Measurements from ENCODE around the gene MCMBP.
"Not testable (repeated sequence)": the region's sequence is repeated elsewhere in the genome, so short reads cannot be mapped to it uniquely, and the experiment has no call there.

Gene MCMBP

GRCh38 chr10:119872860-119873681 is 428 bp upstream of the MCMBP start:
- DNase-seq = peak; percentile 84

DNA sequence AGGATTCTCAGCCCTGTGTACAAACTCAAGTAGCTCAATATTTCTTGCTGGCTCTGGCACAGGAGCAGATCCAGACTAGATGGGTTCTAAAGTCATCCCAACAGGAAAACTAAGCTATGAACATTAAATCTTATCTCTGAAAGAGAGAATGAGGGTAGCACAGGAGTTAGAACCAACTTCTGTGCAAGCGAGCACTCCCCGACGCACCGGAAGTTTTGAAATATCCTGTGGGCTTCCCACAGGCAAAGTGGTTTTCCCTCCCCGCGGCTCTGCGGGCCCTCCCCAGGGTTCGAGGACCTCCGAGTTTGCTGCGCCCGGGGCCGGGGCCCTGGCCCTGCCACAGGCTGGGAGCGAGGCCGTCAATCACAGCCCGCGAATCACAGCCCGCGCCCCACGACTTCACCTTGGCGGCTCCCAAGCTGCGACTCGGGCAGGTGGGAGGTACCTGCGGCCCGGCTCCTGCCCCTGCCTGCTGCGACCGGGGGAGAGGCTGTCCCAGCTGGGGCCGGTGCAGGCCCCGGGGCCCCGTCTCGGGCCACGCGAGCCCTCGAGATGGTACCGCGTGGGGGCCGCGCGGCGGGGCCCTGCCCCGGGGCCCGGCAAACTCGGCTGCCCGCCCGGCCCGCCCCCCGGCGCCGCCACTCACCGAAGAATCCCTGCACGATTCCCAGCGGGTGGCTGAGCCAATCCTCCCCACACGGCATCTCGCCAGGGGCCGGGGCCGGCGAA is 598 bp downstream of the MCMBP start:
- DNase-seq = no peak

- DNase-seq = not testable (repeated sequence)
Observed at GRCh38 chr10:119869398-119869797, 3.2 kb downstream of the MCMBP start.

GRCh38 chr10:119867317-119867716 is 5.3 kb downstream of the MCMBP start:
- DNase-seq = no peak

DNA sequence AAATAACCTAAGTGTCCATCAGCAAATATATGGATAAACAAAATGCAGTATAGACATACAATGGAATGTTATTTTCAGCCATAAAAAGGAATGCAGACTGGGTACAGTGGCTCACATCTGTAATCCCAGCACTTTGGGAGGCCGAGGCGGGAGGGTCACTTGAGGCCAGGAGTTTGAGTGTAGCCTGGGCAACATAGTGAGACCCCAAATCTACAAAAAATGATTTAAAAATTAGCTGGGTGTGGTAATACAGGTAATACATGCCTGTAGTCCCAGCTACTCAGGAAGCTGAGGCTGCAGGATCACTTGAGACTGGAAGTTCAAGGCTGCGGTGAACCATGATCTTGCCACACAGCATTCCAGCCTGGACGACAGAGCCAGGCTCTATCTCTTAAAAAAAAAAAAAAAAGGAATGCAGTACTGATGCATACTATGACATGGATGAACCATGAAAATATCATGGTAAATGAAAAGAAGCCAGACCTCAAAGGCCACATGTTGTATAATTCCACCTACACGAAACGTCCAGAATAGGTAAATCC is 6.9 kb downstream of the MCMBP start:
- no peak for DNase-seq

DNA sequence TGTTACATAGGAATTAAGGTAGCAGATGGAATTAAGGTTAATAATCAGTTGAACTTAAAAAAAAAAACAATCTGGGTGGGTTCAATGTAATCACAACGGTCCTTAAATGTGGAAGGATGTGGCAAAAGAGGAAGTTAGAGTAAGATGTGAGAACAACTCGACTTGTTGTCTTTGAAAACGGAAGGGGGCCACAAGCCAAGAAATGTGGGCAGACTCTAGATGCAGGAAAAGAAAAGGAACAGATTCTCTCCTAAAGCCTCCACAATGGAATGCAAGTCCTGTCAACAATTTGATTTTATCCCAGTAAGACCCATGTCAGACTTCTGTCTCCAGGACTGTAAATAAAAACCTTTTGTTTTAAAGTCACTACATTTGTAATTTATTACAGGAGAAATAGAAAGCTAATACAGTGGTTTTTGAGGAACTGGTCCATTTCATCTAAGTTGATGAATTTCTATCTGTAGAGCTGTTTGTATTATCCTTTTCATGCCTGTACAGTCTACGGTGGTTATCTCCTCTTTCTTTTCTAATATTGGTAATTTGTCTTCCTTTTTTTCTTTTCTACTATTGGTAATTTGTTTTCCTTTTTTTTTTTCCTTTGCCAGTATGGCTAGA is 8.6 kb downstream of the MCMBP start:
- DNase-seq = no peak

- DNase-seq = no peak
Observed at GRCh38 chr10:119862524-119862923, 10.1 kb downstream of the MCMBP start.

- DNase-seq = no peak
Observed at GRCh38 chr10:119860866-119861607, 11.6 kb downstream of the MCMBP start.

DNA sequence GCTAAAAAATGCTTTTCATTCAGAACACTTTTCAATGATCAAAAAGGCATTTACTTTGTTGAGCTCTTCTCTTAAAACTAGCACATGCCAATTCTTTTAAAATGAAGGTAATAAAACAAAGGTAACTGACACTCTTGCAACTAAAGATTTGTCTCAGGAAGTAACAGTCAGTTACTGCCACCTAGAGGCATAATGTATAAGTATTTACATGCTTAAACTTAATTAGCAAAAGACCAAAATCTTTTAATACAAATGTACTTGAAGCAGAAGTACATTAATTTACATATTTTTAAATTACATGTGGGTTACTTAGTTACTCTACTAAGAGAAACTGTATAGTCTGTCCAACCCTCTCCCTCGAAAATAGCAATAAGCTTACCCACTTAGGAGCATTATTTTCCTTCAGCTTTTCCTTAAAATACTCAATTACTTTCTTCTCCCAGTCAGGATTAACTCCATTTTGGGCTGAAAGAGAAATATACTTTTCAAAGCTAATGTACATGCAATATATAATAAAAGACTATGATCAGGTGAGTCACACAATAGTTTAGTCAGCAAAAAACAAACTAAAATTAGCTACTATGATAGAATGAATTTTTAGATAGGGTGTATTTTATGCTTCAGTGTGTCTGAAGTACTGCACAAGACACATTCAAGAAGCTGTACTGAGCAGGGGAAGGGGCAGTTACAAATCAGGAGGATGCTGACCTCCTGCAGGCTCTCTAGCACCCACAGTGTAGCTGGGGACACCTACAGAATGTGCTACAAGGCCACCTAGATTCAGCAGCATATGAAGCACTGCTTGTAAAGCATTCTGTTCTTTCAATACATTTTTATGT is 13.0 kb downstream of the MCMBP start:
- peak; percentile 45 for DNase-seq

GRCh38 chr10:119858063-119858462 is 14.6 kb downstream of the MCMBP start:
- DNase-seq = no peak

DNA sequence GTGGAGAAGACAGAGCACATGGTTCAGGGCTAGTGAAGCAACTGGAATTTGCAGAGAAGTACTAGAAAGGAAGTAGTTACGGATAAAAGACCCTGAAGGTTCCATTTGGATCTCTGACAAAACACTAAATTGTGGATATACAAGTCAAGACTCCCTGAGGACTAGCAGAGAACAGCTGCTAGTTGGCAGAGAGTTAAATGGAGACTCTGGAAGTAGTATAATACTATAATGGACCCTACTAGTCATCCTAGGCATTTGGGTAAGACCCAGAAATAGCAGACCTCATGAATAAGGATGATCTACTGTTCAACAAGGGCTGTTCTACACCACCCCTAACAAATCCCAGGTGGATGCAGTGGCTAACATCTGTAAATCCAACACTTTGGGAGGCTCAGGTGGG is 19.1 kb downstream of the MCMBP start:
- DNase-seq = peak; percentile 31

DNA sequence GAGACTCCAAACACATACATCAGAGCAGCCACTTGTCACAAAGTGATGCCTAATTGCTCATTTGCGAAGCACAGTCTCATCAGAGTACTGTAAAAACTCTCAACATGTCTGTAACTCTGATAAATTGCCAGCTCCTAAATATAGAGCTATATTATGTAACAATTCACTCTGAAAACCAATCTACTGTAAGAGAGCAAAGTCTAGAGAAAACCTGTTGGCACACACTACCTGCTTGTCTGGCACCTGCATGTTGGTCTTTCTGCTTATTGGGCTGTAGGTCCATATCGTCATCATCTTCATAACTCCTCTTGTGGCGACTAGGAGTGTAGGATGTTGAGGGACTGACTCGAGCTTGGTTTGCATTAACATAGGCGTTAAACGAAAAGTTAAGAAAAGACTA is 19.8 kb downstream of the MCMBP start:
- no peak for DNase-seq

GRCh38 chr10:119852277-119852676 is 20.4 kb downstream of the MCMBP start:
- no peak for DNase-seq

- DNase-seq = peak; percentile 41
Observed at GRCh38 chr10:119849944-119850343, 22.7 kb downstream of the MCMBP start.

DNA sequence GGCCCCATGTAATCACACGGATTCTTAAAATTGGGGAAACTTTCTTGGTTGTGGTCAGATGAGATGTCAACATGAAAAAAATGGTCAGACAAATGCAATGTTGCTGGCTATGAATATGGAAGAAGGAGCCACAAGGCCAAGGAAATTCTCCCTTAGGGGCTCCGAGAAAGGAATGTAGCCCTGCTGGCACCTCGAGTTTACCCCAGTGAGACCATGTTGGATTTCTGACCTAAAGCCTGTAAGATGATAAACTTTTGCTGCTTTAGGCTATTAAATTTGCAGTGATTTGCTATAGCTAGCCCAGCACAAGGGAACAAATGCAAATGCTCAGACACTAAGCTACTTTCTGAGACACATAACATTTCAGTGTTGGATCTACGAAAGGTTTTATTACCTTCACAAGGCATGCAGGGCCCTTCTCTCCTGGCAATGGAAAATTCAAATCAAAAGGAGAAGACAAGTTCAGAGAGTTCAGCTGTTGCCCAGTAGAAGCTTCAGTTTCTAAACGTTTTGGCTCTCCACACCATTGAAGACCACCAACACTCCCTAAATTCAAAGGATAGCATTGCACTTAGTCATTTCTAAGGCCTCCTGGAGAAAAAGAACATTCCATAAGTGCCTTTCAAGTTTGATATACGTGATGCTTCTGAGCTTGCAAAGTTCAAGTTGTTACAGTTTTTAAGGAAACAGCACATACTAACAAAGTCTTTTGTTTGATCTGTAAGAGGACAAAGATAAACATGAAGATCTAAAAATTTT is 23.4 kb downstream of the MCMBP start:
- peak; percentile 90 for DNase-seq

DNA sequence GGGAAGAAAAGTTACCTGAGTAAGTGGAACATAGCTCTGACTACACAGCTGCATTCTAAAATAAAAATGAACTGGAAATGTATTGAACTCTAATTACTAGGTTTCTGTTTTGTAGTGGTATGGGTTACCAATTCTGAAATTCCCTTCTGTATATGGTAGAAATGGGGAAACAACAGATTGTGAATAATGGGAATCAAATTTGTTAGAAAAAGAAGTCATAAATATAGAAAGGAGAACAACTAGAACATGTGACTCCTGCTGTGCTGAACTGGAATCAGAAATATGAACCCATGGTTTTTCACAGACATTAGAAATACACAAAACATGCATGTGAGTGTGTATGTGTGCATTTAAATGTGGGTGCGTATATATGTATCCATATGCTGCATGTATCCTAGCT is 27.0 kb downstream of the MCMBP start:
- DNase-seq = no peak

DNA sequence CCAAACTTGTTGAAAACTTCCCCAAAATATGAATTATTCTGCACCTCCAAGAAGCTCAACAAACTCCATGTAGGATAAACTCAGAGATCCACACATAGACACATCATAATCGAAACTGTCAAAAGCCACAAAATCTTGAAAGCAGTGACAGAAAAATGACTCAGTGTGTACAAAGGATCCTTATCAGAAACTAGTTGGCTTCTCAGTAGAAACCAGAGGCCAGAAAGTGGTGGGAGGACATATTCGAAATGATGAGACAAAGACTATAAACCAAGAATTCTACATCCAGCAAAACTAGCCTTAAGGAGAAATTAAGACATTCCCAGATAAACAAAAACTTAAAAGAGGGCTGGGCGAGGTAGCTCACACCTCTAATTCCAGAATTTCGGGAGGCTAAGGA is 38.5 kb downstream of the MCMBP start:
- DNase-seq = no peak

DNA sequence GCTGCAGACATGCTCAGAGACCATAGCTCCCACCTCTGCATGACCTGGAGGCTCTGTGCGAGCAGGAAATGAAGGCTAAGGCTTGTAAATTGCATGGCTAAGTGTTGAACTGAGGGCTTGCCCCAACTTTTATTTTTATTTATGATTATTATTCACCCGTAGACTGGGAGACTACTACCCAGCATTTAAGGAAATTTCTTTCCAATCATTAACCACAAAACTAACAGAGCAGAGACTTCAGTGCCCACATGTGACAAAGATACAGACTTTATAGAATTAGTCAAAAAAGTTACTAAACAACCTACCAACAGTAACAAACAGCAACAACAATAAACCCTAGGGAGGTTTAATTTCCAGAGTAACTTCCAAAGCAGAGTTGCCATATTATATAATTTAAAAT is 39.7 kb downstream of the MCMBP start:
- no peak for DNase-seq

DNA sequence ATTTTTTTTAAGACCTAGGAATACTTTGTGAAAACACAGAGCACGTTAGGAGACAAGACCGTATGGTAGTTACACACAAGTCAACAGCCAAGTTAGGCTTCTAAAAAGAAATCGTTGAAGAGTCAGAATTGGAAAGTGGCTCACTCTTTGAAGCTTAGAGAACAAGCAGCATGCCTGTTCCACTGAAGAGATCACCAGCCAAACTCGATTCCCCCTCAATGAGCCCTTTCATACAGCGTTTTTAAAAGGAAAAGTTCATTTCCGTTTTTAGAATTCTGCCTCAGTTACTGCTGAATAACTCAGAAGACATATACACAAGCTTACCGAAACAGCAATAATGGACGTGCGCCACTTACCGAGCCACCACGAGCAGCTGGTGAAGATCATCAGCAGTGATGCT is 41.0 kb downstream of the MCMBP start:
- no peak for DNase-seq

DNA sequence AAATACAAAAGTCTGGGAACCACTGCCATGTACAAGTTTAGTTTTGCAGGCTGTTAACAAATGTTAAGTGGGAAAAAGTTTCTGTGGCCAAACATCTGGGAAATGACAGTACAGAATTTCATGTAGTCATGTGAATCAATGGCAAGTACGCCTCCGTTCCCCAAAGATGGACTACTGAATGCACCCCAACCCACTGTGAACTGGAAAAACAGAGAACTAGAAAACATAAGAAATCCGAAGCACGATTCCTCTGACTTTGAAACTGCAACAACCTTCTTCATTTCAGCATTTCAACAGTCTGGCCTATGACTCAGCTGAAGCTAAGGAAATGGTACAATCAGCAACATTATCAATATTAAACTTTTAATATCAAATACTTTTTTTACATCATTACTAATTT is 41.8 kb downstream of the MCMBP start:
- no peak for DNase-seq

- no peak for DNase-seq
Observed at GRCh38 chr10:119829429-119829828, 43.2 kb downstream of the MCMBP start.
